HEK293 (cell line): ENCODE results near the gene BDP1.
A peak's percentile ranks its signal among the peaks of the same experiment; 100 is the strongest.

ENCODE experiments used
- CTCF ChIA-PET: fragments of 350-600 bp; formaldehyde crosslinking; extraction: SDS; loops from one replicate; lab custom pipeline; 2021; ENCODE audit warnings: antibody characterized with exemption; lab: Yijun Ruan, JAX
- POLR2A ChIA-PET: fragments of 300-600 bp; formaldehyde crosslinking; extraction: SDS; loops from one replicate; lab custom pipeline; 2020; ENCODE audit warnings: antibody characterized with exemption, inconsistent platforms; lab: Yijun Ruan, JAX
- H3K27ac ChIP-seq: fragments of 200-500 bp; sonication (Bioruptor generic); 2 replicates; pipeline ENCODE4 v1.5.1; 2014; ENCODE audit warnings: low read depth, low read length, control low read depth, inconsistent platforms; ENCODE audit errors: extremely low read depth
- H3K36me3 ChIP-seq, 2 experiments: fragments of 200-500 bp in 1 of 2; sonication (Bioruptor generic) in 1 of 2; 1 replicate in 1 of 2; 2 replicates in 1 of 2; pipeline ENCODE4 v1.5.1; 2014 to 2017; ENCODE audit warnings: inconsistent platforms in 2 of 2, low read length in 2 of 2; ENCODE audit not compliant: control insufficient read depth in 2 of 2, insufficient read depth in 1 of 2
- H3K4me1 ChIP-seq: fragments of 200-500 bp; sonication (Bioruptor generic); 2 replicates; pipeline ENCODE4 v1.5.1; 2014; ENCODE audit warnings: mild to moderate bottlenecking, low read length, inconsistent platforms; ENCODE audit not compliant: control insufficient read depth, insufficient read depth
- H3K4me3 ChIP-seq: 2 replicates; pipeline ENCODE4 v1.5.1; 2011; ENCODE audit warnings: low read depth, mild to moderate bottlenecking, control low read depth, low read length, moderate library complexity
- H3K9me3 ChIP-seq: fragments of 200-500 bp; sonication (Bioruptor generic); 2 replicates; pipeline ENCODE4 v1.5.1; 2014; ENCODE audit warnings: low read depth, low read length, inconsistent platforms; ENCODE audit not compliant: control insufficient read depth, insufficient read depth
- KLF10 ChIP-seq: fragments of 450-650 bp; IDR thresholded peaks from 2 replicates; pipeline ENCODE4 v1.5.1; 2018; ENCODE audit warnings: missing biosample characterization, mild to moderate bottlenecking, missing genetic modification characterization
- PRDM10 ChIP-seq: fragments of 450-650 bp; formaldehyde crosslinking; IDR thresholded peaks from 2 replicates; pipeline ENCODE4 v1.5.1; 2016; ENCODE audit warnings: missing biosample characterization, missing genetic modification characterization
- TCF7L2 ChIP-seq: IDR thresholded peaks from 2 replicates; pipeline ENCODE4 v1.6.1; 2011; ENCODE audit warnings: low read depth, mild to moderate bottlenecking, inconsistent platforms, low read length, moderate library complexity, borderline replicate concordance
- ZFP69B ChIP-seq: fragments of 450-650 bp; formaldehyde crosslinking; IDR thresholded peaks from 2 replicates; pipeline ENCODE4 v1.5.1; 2016; ENCODE audit warnings: missing biosample characterization, missing genetic modification characterization
- ZNF114 ChIP-seq: fragments of 450-650 bp; formaldehyde crosslinking; IDR thresholded peaks from 2 replicates; pipeline ENCODE4 v1.5.0; 2017; ENCODE audit warnings: missing biosample characterization, missing genetic modification characterization
- ZNF121 ChIP-seq: fragments of 450-650 bp; formaldehyde crosslinking; IDR thresholded peaks from 2 replicates; pipeline ENCODE4 v1.5.1; 2016; ENCODE audit warnings: missing biosample characterization, missing genetic modification characterization
- ZNF311 ChIP-seq: fragments of 450-650 bp; formaldehyde crosslinking; IDR thresholded peaks from 2 replicates; pipeline ENCODE4 v1.5.1; 2017; ENCODE audit warnings: missing biosample characterization, missing genetic modification characterization, borderline replicate concordance
- ZNF488 ChIP-seq: fragments of 450-650 bp; formaldehyde crosslinking; IDR thresholded peaks from 2 replicates; pipeline ENCODE4 v1.5.1; 2016; ENCODE audit warnings: missing biosample characterization, missing genetic modification characterization
- ZNF549 ChIP-seq: fragments of 450-650 bp; IDR thresholded peaks from 2 replicates; pipeline ENCODE4 v1.5.1; 2018; ENCODE audit warnings: missing biosample characterization, missing genetic modification characterization, mild to moderate bottlenecking, inconsistent platforms, moderate library complexity
- ZNF580 ChIP-seq: fragments of 450-650 bp; formaldehyde crosslinking; IDR thresholded peaks from 2 replicates; pipeline ENCODE4 v1.5.1; 2016; ENCODE audit warnings: missing biosample characterization, missing genetic modification characterization
- ZNF660 ChIP-seq: fragments of 450-650 bp; IDR thresholded peaks from 2 replicates; pipeline ENCODE4 v1.5.1; 2018; ENCODE audit warnings: missing biosample characterization, mild to moderate bottlenecking, missing genetic modification characterization
- ZSCAN4 ChIP-seq: fragments of 450-650 bp; formaldehyde crosslinking; IDR thresholded peaks from 2 replicates; pipeline ENCODE4 v1.5.1; 2017; ENCODE audit warnings: missing biosample characterization, missing genetic modification characterization
- ZSCAN5A ChIP-seq: fragments of 450-650 bp; formaldehyde crosslinking; IDR thresholded peaks from 2 replicates; pipeline ENCODE4 v1.5.1; 2016; ENCODE audit warnings: missing biosample characterization, missing genetic modification characterization
- TF ChIP-seq, protein P1 (sequence below): fragments of 450-650 bp; formaldehyde crosslinking; IDR thresholded peaks from 2 replicates; pipeline ENCODE4 v1.5.1; 2016; ENCODE audit warnings: missing biosample characterization, missing genetic modification characterization
- TF ChIP-seq, protein P2 (sequence below): fragments of 450-650 bp; formaldehyde crosslinking; IDR thresholded peaks from 2 replicates; pipeline ENCODE4 v1.5.1; 2016; ENCODE audit warnings: missing biosample characterization, missing genetic modification characterization

The BDP1 gene

GRCh38 chr5:71456362-71456743 is 902 bp downstream of the BDP1 start:
- Histone ChIP-seq H3K4me1 (no peaks in the 10 kb centered on the region; the same call in 1 of the 2 replicates), H3K27ac (peak overlapping the region; percentile 88), H3K36me3 (peaks cover 26 to 31% of the 10 kb centered on the region in 2 experiments), H3K4me3 (peak overlapping the region; percentile 89)
- POLR2A ChIA-PET = interaction anchor here (0.9 kb wide), 1 partner anchor 13 kb away, joined by 3 read pairs; no protein-coding TSS in a partner anchor
- CTCF ChIA-PET = interaction anchor here (0.6 to 1.4 kb wide), 2 partner anchors 13 to 301 kb away, joined by 3 to 7 read pairs; no protein-coding TSS in a partner anchor
- TF ChIP-seq PRDM10 (peak; percentile 6; the same call in 1 of the 2 replicates), ZNF549 (tag by site-specific recombination) (no peak), TCF7L2 (no peak), KLF10 (tag by site-specific recombination) (peak; percentile 10; the same call in 1 of the 2 replicates), ZFP69B (tag by site-specific recombination) (0 out of 2 replicates have a peak, but pooled peaks have one; percentile 9)
- TF ChIP-seq, protein P1, sequence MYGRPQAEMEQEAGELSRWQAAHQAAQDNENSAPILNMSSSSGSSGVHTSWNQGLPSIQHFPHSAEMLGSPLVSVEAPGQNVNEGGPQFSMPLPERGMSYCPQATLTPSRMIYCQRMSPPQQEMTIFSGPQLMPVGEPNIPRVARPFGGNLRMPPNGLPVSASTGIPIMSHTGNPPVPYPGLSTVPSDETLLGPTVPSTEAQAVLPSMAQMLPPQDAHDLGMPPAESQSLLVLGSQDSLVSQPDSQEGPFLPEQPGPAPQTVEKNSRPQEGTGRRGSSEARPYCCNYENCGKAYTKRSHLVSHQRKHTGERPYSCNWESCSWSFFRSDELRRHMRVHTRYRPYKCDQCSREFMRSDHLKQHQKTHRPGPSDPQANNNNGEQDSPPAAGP (tag by site-specific recombination) = no peak
- TF ChIP-seq, all 188 proteins: peak for 3
- no peaks in the 10 kb centered on the region for H3K9me3 ChIP-seq

DNA sequence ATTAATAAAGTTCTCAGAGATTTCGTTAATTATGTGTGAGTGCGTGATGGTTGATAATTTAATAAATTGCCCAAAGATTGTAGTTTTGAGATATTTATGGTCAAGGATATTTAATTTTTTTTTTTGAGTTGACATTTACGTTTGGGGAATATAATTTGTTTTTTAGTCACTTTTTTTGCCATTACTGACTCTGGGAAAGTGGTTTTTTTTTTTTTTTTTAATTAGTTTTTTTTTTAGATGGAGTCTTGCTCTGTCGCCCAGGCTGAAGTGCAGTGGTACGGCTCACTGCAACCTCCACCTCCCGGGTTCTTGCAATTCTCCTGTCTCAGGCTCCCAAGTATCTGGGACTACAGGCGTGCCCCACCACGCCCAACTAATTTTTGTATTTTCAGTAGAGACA is 1.7 kb downstream of the BDP1 start:
- POLR2A ChIA-PET = no interaction called here
- Histone ChIP-seq H3K36me3 (peaks cover 33 to 38% of the 10 kb centered on the region in 2 experiments), H3K4me3 (peak overlapping the region; percentile 89), H3K27ac (no peak overlapping the region), H3K4me1 (no peaks in the 10 kb centered on the region; the same call in 1 of the 2 replicates), H3K9me3 (no peaks in the 10 kb centered on the region)
- CTCF ChIA-PET = no interaction called here
- TF ChIP-seq PRDM10 = peak; percentile 75
- TF ChIP-seq ZNF121 (tag by site-specific recombination) = 0 out of 2 replicates have a peak, but pooled peaks have one; percentile 46
- no peak for TF ChIP-seq ZNF114 (tag by site-specific recombination)
- TF ChIP-seq, protein P2, sequence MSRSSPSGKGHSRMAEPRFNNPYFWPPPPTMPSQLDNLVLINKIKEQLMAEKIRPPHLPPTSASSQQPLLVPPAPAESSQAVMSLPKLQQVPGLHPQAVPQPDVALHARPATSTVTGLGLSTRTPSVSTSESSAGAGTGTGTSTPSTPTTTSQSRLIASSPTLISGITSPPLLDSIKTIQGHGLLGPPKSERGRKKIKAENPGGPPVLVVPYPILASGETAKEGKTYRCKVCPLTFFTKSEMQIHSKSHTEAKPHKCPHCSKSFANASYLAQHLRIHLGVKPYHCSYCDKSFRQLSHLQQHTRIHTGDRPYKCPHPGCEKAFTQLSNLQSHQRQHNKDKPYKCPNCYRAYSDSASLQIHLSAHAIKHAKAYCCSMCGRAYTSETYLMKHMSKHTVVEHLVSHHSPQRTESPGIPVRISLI (tag by site-specific recombination) = peak; percentile 69

- no peaks in the 10 kb centered on the region; the same call in 1 of the 2 replicates for H3K4me1 ChIP-seq
Observed at GRCh38 chr5:71460693-71461092, 5.2 kb downstream of the BDP1 start.

More at GRCh38 chr5:71460693-71461092, 5.2 kb downstream of the BDP1 start:
- Histone ChIP-seq H3K4me3 (no peak overlapping the region), H3K36me3 (peaks cover 67 to 70% of the 10 kb centered on the region in 2 experiments), H3K9me3 (no peaks in the 10 kb centered on the region), H3K27ac (no peak overlapping the region)
- TF ChIP-seq ZNF488 (tag by site-specific recombination) (no peak), ZNF580 (no peak), ZNF311 (no peak), ZSCAN5A (tag by site-specific recombination) (no peak), ZNF660 (no peak), ZSCAN4 (tag by site-specific recombination) (no peak)
- ChIA-PET CTCF (interaction anchor here (2.4 kb wide), 1 partner anchor 15 kb away, joined by 18 read pairs; no protein-coding TSS in a partner anchor), POLR2A (no interaction called here)
